GM19025 (cell line): ENCODE results near the gene ZC3H18.

Experiments used
- ATAC-seq: cut with Tn5 transposase; IDR thresholded peaks from one replicate; pipeline ENCODE4 v1.9.1; 2021; ENCODE audit warnings: mild to moderate bottlenecking, low read depth, moderate library complexity; ENCODE audit not compliant: unreplicated experiment

The ZC3H18 gene

DNA sequence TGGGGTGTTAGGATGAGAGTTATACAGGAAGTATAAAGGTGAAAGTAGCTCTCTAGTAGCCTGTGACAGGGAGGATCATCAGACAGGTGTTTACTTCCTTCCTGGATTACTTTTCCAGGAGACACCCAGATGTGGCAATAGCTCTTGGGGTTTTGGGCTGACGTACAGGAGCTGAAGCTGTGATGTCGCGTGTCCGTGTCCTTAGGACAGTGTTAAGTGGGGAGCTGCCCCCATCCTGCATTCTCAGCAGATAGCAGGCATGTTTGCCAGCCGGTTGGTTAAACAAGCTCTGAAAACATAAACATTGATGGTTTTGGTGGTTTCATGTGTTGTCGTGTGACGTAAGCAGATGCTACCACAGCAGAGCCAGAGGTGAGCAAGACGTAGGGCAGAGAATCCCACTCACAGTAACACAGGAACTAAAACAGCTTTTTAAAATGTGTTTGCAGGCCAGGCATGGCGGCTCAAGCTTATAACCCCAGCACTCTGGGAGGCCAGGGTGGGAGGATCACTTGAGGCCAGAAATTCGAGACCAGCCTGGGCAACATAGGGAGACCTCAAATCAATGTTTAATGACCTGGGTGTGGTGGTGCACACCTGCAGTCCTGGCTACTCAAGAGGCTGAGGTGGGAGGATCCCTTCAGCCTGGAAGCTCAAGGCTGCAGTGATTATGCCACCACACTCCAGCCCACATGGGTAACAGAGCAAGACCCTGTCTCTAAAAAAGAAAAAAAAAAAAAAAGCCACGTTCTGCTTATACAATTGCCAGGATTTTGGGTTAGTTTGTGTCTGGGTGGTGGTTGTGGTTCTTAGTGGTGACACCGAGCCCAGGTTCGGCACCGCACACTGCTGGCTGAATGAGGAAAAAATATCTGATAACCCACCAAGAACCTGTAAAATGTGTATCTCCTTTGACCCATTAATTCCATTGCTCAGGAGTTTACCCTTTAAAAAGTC lies 49.9 kb downstream of the ZC3H18 start:
- no peak for ATAC-seq

- no peak for ATAC-seq
Measured at GRCh38 chr16:88622125-88622524, 51.9 kb downstream of the ZC3H18 start.

DNA sequence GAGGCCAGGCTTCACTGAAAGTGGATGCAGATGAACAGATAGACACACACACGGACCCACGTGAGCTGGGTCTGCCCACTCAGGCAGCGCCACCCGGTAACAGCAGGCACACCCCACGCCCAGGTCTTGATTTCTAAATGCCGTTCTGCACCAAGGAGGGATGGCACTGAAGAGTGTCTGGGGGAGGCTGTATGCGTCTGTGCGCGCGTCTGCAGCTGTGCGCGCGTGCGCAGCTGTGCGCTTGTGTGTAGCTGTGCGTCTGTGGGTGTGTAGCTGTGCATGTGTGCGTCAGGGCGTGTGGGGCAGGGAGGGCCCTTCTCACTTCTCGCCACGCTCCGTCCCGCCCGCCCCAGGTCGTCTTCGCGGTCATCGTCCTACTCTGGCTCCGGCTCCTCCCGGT lies 52.7 kb downstream of the ZC3H18 start:
- ATAC-seq: no peak

DNA sequence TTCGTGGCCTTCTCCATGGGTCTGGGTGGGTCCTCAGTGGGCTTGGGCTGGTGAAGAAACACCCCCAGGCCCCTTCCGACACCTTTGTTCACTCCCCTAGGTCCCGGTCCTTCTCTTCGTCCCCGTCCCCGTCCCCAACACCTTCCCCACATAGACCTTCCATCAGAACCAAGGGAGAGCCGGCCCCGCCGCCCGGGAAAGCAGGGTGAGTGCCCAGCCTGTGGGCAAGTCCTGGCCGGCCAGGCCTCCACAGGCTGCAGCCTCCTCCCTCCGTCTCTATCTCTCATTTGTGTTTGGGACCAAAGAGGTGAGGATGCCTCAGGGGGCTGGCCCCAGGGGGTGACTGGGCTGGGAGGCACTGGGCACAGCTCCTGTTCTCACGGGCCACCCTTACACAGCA lies 53.7 kb downstream of the ZC3H18 start:
- ATAC-seq: no peak

DNA sequence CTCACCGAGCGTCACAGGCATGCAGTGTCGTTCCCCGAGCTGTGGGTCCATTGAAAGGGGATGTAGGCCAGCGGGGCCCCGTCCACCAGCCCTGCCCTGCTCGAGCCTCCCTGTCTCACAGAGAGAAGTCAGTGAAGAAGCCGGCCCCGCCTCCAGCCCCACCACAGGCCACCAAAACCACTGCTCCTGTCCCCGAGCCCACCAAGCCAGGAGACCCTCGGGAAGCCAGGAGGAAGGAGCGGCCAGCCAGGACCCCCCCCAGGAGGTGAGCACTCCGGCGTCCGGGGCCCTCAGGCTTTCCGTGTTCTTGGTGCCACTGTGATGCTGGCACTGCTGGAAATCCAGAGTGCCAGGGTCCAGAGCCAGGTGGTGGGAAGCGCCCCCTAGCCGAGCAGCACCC lies 54.3 kb downstream of the ZC3H18 start:
- ATAC-seq: no peak

DNA sequence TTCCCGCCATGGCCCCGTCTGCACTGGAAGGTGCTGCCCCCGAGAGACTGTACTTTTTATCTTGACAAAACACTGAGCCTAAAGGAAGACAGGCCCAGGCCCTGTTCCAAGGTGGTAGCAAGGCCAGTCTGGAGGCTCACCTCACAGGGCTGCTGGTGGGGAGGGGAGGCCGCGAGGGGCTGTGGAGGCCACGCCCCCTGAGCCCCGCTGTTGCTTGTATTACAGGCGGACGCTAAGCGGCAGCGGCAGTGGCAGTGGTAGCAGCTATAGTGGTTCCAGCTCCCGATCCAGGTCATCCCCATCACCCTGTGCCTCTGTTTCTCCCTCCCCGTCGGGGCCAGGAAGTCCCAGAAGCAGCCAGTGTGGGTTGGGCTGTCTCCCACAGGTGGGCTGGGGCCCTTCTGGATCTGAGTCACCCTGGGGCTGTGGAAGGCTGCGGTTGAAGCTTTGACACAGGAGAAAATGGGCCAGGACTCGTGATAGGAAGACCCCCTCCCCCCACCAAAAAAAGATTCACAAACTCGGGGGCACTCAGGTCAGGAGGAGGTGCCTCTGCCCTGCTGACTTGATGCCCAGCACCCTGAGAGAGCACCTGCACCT lies 54.9 kb downstream of the ZC3H18 start:
- no peak for ATAC-seq

DNA sequence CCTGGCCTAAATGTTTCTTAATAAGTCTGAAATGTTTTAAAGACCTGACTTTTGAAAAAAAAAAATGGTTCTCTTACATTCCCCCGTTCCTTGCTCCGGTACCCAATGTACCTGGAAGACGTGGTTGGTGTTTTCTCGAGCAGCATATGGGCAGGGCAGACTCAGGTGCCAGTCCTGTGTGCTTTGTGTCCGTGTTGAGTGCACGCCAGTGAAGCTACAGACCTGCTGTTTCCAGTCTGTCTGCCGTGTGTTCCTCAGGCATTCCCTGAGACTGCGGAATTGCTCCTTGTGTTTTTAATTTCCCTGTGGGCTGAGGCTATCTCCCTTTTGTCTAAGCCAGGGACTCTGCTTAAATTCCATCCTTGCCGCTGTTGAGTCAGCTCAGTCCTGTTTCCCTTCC lies 56.4 kb downstream of the ZC3H18 start:
- ATAC-seq: no peak

DNA sequence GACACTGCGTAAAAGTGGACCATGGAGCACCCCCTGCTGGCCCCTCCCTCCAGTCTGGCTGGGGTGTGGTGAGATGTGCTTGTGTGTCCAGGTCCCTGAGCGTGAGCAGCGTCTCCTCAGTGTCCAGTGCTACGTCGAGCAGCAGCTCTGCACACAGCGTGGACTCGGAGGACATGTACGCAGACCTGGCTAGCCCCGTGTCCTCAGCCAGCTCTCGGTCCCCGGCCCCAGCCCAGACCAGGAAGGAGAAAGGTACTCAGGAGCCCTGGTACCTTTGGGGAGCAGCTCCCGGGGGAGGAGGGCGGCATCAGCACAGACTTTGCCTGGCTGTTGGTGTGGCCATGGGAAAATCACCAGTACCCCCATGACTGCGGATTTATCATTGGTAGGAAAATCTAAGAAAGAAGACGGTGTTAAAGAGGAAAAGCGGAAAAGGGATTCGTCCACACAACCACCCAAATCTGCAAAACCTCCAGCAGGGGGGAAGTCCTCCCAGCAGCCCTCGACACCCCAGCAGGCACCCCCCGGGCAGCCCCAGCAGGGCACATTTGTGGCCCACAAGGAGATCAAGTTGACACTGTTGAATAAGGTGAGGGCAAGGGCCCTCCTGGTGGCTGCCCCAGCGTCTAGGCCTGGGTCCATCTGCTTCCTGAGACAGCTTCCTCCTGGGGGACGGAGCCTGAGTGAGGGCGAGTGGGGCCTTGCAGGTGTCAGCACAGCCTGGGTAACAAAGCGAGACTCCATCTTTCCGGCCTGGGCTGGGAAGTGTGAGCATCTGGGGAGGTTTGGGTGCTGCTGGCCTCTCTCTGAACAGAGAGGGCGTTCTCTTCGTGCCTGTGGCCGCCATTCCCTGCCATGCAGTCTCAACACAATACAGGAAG lies 57.6 kb downstream of the ZC3H18 start:
- no peak for ATAC-seq

GRCh38 chr16:88628512-88628974 lies 58.3 kb downstream of the ZC3H18 start:
- ATAC-seq: no peak

DNA sequence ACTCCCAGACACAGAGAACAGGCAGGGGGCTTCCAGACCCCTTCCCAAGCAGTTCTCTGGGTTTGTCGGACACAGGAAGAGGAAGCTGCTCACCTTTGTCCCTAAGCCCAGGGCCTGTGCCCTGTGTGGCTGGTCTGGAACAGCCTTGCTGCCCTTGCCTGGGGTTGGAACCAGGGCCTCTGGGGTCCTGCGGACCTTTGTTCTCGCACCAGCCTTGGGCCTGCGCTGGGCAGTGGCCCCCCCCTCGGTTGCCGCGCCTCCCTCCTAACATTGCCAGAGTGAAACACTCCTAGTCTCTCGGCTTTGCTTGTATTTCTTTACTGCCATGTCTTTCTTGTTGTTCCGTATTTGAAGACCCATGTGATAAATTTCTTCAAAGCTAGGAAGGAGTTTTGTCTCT lies 59.6 kb downstream of the ZC3H18 start:
- ATAC-seq: no peak

- no peak for ATAC-seq
Measured at GRCh38 chr16:88630433-88630832, 60.2 kb downstream of the ZC3H18 start.

DNA sequence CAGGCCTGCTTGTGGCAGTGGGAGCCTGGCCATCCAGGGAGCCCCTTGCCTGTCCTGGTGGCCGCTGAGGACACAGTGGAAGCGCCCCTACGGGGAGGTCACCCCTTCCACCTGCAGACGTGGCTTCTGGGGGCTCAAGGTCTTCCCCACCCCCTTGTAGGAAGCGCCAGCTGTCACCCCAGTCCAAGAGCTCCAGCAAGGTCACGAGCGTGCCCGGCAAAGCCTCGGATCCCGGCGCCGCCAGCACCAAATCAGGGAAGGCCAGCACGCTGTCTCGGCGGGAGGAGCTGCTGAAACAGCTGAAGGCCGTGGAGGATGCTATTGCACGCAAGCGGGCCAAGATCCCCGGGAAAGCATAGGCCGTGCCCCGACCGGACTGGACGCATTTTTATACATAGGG lies 60.7 kb downstream of the ZC3H18 start:
- no peak for ATAC-seq

- ATAC-seq: no peak
Measured at GRCh38 chr16:88631384-88631783, 61.2 kb downstream of the ZC3H18 start.

GRCh38 chr16:88631920-88632586 lies 61.9 kb downstream of the ZC3H18 start:
- no peak for ATAC-seq

- no peak for ATAC-seq
Measured at GRCh38 chr16:88632587-88632930, 62.4 kb downstream of the ZC3H18 start.

DNA sequence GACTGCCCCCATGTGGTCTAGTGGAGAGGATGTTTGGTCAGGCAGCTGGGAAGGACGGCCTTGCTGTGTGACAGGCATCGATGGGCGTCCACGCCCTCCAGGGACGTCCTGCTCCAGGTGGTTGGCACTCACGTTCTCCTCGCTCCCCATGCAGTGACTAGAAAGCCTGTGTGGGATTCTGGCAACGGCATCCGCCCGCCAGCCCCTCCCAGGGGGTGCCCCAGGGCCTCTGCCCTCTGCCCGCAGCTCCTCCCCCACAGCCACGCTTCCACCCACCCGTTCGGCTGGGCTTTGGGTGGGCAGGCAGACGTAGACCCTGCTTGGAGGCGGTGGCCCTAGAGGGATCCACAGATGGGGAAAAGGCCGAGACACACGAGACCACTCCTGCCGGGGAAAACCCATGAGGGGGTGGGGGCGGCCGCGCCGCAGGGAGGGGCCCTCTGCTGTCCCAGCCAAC lies 63.5 kb downstream of the ZC3H18 start:
- ATAC-seq: peak; percentile 19

DNA sequence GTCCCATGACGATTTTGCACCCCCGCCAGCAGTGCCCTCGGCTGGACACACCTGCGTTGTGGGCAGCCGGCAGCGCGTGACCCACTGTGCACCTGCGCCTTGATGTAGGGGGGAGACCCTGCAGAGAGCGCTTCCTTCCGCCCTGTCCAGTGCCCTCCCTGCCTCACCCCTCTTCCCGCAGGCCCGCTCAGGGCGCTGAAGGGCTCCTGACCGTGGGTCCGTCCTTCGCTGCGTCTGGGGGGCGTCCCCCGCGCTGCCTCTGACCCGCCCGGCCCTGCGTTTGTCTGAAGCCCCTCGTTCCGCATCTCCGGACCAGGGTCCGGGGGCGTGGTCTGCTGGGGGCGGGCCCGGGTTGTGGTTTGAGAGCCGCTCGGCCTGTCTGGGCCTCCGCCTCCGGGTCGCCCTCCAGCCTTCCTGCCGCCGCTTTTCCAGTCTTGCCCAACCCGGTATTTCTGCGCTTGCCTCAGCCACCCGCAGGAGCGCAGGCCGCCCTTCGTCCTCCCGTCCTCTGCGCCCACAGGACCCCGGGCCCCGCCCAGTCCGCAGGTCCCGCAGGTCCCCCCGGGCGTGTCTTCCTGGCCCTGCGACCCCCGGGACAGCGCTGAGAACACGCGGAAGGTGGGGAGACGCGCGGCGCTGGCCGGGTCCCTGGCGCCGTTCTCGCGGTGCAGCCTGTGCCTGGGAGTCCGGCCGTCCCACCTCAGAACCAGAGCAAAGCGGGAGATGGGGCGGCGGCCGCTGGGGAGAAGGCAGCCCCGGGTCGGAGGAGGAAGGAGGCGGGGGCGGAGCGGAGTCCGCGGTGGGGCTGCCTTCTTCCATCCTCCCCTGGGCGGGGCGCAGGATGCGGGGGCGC lies 64.2 kb downstream of the ZC3H18 start:
- ATAC-seq: peak; percentile 41

DNA sequence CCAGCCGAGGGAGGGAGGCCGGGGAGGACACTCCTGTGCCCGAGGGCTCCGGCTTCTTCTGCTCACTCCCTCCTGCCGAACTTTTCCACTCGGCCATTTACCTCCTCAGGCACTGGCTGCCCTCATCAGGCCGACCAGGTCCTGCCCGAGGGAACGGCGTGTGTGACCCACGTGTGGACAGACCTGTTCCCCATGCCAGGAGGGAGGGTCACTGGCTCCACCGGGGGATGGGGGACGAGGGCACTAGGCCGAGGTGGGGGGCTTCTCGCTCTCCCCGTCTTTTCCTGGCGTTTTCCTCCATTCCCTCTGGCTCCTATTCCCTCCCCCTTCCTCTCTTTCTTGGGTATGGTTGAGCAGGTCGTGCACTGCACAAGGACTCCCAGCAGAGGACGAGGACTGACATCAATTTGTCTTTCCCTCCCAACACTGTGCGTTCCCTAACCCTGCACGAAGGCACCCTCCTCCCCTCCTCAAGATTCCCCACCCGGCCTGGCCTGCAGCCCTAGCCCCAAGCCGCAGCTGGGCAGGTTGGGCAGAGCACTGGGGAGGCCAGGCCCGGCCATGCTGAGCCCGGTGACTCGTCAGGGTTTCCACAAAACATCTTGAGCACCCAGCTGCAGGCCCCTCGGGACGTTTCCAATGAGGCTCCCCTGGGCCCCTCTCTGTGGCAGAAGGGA lies 64.9 kb downstream of the ZC3H18 start:
- ATAC-seq: no peak
